GM21447 (cell line): ENCODE data around the gene C20orf141.

Experiments
- ATAC-seq: cut with Tn5 transposase; IDR thresholded peaks from one replicate; pipeline ENCODE4 v1.9.1; 2021; ENCODE audit not compliant: unreplicated experiment

The C20orf141 gene

GRCh38 chr20:2846698-2847097 lies 31.9 kb downstream of the C20orf141 start:
- ATAC-seq, result no peak

- ATAC-seq, result no peak
Observed at GRCh38 chr20:2847802-2848201, 33.0 kb downstream of the C20orf141 start.

DNA sequence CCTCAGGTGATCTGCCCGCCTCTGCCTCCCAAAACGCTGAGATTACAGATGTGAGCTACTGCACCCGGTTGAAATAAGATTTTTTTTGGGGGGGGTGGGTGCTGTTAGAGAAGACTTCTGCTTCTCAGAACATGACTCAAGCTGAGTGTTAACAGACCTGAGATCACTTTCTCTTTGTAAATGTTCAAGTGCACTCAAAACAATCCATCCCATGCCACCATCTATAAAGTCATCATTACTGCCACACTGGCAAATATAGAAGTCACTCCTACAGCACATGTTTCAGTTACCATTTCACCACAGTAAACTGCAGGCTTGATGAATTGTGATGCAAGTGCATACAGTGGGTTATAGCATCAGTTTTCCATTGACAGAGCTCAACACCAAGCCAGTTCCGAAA lies 34.7 kb downstream of the C20orf141 start:
- ATAC-seq, result no peak

- ATAC-seq, result no peak
Observed at GRCh38 chr20:2851086-2851485, 36.3 kb downstream of the C20orf141 start.

GRCh38 chr20:2858591-2858990 lies 43.8 kb downstream of the C20orf141 start:
- no peak for ATAC-seq

DNA sequence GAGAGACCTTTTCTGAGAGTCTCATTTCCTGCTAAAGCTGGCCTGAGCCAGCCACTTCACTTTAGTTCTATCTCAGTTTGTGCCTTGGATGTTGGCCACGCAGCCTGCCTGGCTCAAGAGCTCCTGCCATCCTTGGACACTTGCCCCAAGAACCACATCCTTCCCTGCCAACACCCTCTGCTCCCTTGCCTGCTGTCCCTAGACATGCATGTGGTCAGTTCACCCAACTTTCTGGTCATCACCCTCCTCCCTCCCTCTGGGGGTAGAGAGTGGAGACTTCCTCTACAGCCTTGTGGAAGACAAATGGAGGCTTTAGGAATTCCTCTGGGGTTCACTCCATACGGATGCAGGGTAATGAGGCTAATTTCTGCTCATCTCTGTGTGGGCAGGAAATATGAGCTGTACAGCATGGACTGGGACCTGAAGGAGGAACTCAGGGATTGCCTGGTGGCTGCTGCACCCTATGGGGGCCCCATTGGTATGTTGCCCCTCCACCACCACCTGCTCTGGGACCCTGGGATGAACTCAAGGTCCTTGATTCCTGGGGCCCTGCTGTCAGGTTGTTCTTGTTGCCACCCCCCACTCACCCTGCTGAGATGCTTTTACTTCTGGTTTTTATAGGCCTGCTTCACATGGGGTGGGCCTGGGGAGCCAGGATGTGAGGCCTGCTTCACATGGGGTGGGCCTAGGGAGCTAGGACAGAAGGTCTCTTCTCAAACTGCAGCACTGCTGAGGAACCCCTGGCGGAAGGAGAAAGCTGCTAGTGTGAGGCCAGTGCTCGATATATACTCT lies 44.7 kb downstream of the C20orf141 start:
- no peak for ATAC-seq

DNA sequence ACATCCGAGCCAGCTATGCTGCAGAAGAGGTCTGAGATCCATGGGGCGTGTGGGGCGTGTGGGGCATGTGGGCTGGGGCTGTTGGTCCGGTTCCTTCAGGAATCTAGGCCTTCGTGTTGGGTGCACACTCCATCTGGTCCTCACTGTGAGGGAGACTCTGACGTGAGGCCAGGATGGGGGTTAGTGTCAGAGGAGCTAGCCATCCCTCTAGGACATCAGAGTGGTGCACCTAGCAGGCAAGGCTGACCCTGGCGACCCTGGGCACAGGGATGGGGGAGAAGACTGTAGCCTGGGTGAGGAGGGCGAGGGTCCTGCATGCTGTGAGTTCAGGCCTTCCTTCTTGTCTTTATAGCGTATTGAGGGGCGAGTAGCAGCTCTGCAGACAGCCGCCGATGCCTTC lies 49.8 kb downstream of the C20orf141 start:
- ATAC-seq, result no peak

GRCh38 chr20:2865101-2865500 lies 50.3 kb downstream of the C20orf141 start:
- ATAC-seq, result no peak
